Cortex of kidney (tissue), 1 donor: ENCODE measurements around the gene CD96.
"Not testable (repeated sequence)": the region's sequence is repeated elsewhere in the genome, so short reads cannot be mapped to it uniquely, and the experiment has no call there.

Experiments used
- DNase-seq: peaks from one replicate; lab custom pipeline; 2025; lab: John Stamatoyannopoulos, UW

Gene CD96

GRCh38 chr3:111627092-111627491 is 85.1 kb downstream of the CD96 start:
- DNase-seq = no peak

DNA sequence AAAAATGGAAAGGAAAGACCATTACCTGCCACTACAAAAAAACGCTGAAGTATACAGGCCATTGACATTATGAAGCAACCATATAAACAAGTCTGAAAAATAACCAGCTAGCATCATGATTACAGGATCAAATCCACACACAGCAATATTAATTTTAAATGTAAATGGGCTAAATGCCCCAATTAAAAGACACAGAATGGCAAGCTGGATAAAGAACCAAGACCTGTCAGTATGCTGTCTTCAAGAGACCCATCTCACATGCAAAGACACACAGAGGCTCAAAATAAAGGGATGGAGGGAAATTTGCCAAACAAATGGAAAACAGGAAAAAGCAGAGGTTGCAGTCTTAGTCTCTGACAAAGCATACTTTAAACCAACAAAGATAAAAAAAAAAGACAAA is 87.0 kb downstream of the CD96 start:
- not testable (repeated sequence) for DNase-seq

GRCh38 chr3:111630638-111631037 is 88.6 kb downstream of the CD96 start:
- not testable (repeated sequence) for DNase-seq

DNA sequence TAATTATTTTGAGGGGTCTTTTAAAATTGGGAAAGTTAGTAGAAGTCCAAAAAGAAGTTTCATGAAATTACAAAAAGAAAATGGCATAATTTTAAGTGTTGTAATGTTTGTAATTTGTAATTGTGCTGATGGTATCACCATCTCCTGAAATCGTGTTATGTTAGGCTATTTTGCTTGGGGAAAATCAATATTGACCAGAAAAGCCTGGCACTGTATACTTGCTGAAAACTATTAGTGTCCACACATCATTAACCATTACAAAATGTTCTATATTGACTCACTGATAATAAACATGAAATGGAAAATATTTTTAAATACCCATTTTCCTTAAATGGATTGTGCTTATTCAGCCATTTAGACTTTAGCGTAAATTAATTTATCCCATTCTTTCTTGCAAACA is 93.4 kb downstream of the CD96 start:
- no peak for DNase-seq

GRCh38 chr3:111636366-111636885 is 94.4 kb downstream of the CD96 start:
- no peak for DNase-seq

- no peak for DNase-seq
Observed at GRCh38 chr3:111639316-111639715, 97.3 kb downstream of the CD96 start.

GRCh38 chr3:111648991-111649579 is 107.1 kb downstream of the CD96 start:
- DNase-seq = no peak

GRCh38 chr3:111650378-111651275 is 108.6 kb downstream of the CD96 start:
- DNase-seq = no peak

DNA sequence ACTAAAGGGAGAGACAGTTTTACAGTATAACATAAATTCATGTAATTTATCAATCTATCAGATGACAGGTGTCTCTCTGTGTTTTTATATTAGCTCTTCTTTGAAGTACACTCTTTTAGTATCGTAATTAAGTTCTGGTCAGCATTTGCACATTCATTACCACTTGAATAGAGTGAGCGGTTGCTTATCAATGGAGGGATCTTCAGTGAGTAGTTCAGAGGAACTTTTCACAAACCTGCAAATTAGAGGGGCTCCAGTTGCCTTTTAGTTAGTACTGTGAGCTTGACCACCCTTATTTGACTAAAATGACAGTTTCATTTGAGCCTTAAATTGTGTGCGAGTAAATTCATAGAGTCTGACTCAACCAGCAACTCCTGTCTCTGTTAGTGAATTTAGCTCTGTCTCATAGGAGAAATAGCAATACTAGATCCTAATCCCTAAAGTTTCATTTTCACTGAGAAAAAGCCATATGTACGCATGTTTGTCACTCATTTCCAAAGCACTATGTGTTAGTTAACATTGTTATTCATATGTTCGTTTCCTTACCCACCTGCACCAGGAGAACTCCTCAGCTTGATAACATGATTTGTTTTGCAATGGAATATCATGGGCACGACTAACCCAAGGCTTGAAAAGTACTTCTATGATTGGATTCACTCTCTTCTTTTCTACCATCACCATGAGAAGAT is 110.6 kb downstream of the CD96 start:
- DNase-seq = no peak

- DNase-seq = no peak
Observed at GRCh38 chr3:111653766-111654165, 111.8 kb downstream of the CD96 start.

GRCh38 chr3:111662012-111662411 is 120.0 kb downstream of the CD96 start:
- no peak for DNase-seq

DNA sequence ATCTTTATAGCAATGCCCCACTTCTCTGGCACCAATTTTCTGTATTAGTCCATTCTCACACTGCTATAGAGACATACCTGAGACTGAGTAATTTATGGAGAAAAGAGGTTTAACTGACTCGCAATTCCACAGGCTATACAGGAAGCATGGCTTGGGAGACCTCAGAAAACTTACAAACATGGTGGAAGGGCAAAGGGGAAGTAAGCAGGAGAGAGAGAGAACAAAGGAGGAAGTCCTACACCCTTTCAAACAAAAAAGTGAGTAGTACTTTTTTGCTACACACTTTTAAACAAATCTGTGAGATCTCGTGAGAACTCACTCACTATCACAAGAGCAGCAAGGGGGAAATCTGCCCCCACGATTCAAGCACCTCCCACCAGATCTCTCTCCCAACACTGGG is 120.9 kb downstream of the CD96 start:
- DNase-seq = no peak

GRCh38 chr3:111666041-111666735 is 124.2 kb downstream of the CD96 start:
- DNase-seq = no peak

DNA sequence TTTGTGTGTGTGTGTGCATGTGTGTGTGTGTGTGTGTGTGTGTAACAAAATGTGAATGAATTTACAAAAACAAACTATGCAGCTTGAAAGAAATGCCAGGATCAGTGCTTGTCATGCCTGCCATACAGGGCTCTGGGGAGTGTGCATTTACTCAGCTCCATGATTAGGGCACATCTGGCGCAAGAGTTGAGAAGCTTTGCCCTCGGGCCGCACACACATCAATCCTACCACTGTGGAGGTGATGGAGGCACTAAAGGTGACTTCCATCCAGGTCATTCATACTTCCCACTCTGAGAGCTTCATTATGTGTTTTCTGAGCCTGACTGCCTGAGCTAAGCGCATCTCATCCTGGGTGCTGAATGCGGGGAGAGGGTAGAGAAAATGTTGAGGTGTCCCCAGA is 125.2 kb downstream of the CD96 start:
- DNase-seq = no peak

DNA sequence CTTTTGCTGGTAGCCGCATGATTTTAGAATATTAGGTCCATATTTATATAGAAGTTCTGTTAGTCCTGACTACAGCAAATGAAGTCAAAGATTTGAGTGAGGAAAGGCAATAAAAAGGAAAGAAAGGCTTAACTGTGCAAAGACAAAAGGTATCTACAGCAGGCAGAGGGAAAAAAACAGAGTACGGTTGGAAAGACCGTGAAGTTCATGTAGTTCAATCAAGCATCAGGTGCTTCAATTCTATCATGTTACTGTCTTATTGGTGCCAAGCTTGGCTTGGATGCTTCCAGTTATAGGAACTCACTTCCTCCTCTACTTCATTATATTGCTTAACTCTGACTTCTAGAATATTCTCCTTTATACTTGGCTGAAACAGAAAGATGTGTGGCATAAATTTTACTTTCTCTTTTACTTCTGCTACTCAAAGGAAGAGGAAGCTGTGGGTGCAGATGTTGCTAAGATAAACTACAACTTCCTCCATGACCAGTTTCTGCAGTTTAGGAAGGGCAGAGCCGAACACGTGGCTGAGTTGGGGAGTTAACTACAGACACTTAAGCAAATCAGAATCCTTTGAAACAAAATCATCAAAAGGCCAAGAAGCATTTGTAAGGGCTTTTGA is 125.7 kb downstream of the CD96 start:
- no peak for DNase-seq

- no peak for DNase-seq
Observed at GRCh38 chr3:111668326-111668725, 126.3 kb downstream of the CD96 start.

- no peak for DNase-seq
Observed at GRCh38 chr3:111668888-111669488, 127.0 kb downstream of the CD96 start.

DNA sequence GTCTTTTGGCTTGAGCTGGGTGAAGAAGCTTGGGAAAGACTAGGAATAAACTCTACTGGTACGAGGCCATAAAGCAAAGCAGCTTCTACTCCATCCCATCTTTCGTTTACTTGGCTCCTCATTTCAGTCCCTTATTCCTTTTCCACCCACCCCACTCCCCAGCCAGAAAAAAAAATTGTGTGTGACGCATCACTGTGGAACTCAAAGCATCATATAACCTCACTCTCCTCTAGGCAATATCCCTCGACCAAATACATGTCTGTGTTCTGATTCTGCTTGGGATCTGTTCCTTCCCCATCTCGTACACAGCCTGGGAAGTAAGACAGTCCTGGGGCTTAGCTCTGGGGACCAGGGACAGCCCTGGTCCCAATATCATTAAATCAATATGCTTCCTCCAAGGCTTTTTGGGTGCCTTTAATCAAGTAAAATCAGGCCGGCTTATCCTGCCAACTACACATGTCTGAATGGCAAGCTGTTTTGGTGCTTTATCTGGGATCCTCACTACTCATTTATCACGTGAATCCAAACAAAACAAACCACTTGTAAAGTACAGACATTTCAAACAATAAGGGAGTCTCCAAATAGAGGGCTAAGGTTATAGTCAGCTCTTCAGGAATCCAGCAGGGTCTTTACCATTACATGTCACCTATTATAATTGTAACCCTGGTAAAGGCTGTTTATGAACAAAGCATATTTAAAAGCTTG is 128.1 kb downstream of the CD96 start:
- DNase-seq = no peak

DNA sequence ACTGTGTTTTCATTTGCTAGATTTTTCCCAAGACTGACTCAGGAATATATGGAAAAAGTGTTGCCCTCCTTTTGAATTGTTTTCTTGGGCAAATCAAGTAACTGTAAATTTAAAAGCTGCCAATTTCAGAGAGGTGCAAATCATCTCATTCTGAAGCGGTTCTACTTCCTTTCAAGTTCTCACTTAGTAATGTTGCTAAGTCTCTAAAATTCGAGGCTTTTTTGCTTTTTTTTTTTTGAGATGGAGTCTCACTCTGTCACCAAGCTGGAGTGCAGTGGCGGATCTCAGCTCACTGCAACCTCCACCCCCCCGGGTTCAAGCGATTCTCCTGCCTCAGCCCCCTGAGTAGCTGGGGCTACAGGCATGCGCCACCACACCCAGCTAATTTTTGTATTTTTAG is 130.5 kb downstream of the CD96 start:
- not testable (repeated sequence) for DNase-seq

- DNase-seq = no peak
Observed at GRCh38 chr3:111675846-111676210, 133.8 kb downstream of the CD96 start.
